ENCODE results near the gene VSTM2B.

- TF ChIP-seq CTCF (optimal IDR thresholded peaks at IDR 0.05 in 1 of 3, IDR thresholded peaks at IDR 0.05 in 1 of 3, conservative IDR thresholded peaks at IDR 0.05 in 1 of 3; ENCODE audit: extremely low read depth in 1 of 3, insufficient read depth in 2 of 3, low read length in 3 of 3) (no peak), EZH2 (IDR thresholded peaks at IDR 0.05; ENCODE audit: low read length) (no peak)
Observed at GRCh38 chr19:29566496-29567054, 40.8 kb downstream of the VSTM2B start.
